Vagina (tissue), 2 donors: ENCODE measurements around the gene ALOX12B.

Source experiments
- POLR2A ChIP-seq, 2 donors: fragments of 450-650 bp; IDR thresholded peaks; one replicate each; pipeline ENCODE4 v1.6.1; 2017; ENCODE audit warnings: antibody characterized with exemption in 2 of 2, mild to moderate bottlenecking in 2 of 2, moderate library complexity in 2 of 2
- POLR2AphosphoS5 ChIP-seq, 2 donors: sonication (generic); formaldehyde crosslinking; IDR thresholded peaks; one replicate each; pipeline ENCODE4 v1.9.0; 2017; ENCODE audit warnings: antibody characterized with exemption in 2 of 2, mild to moderate bottlenecking in 2 of 2, low read depth in 1 of 2; ENCODE audit not compliant: insufficient read depth in 1 of 2
- TF ChIP-seq, protein P1 (sequence below), 3 experiments: fragments of 450-650 bp in 2 of 3; fragments of 200-600 bp in 1 of 3; sonication (generic) in 1 of 3; IDR thresholded peaks; one replicate each; pipeline ENCODE4 v1.5.1; 2017 to 2019; ENCODE audit warnings: antibody characterized with exemption in 3 of 3, mild to moderate bottlenecking in 2 of 3, moderate library complexity in 2 of 3

DNA sequence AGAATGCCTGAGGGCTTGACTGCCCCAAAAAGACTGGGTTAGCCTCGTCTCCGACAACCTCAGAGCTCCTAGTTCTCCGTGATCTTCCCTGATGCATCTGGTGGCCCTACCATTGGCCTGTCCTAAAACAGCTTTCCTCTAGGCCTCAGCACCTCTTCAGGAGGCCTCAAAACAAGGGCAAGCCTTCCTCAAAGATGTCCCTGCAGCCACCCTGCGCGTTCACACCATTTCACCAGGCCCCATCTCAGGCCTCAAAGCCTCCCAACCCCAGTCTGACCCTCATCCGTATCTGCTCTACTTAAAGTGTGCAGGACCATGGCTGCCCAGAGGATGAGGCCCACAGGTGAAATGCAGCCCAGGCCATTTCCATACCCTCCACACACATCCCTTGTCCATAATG lies 23.4 kb upstream of the ALOX12B start:
- TF ChIP-seq, protein P1, sequence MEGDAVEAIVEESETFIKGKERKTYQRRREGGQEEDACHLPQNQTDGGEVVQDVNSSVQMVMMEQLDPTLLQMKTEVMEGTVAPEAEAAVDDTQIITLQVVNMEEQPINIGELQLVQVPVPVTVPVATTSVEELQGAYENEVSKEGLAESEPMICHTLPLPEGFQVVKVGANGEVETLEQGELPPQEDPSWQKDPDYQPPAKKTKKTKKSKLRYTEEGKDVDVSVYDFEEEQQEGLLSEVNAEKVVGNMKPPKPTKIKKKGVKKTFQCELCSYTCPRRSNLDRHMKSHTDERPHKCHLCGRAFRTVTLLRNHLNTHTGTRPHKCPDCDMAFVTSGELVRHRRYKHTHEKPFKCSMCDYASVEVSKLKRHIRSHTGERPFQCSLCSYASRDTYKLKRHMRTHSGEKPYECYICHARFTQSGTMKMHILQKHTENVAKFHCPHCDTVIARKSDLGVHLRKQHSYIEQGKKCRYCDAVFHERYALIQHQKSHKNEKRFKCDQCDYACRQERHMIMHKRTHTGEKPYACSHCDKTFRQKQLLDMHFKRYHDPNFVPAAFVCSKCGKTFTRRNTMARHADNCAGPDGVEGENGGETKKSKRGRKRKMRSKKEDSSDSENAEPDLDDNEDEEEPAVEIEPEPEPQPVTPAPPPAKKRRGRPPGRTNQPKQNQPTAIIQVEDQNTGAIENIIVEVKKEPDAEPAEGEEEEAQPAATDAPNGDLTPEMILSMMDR (IDR thresholded peaks at IDR 0.05), result no peak
- TF ChIP-seq POLR2A (IDR thresholded peaks at IDR 0.05) (no peak), POLR2AphosphoS5 (IDR thresholded peaks at IDR 0.05; ENCODE audit: insufficient read depth in 1 of 2, low read depth in 1 of 2) (no peak)
